Sigmoid colon (tissue), 4 donors: ENCODE results near the gene ZNF133.

Experiments
- CTCF ChIP-seq, 4 experiments: fragments of 450-650 bp in 3 of 4; fragments of 200-600 bp in 1 of 4; IDR thresholded peaks; one replicate each; pipeline ENCODE4 v1.5.1; 2016 to 2019; ENCODE audit warnings: antibody characterized with exemption in 4 of 4, mild to moderate bottlenecking in 3 of 4, moderate library complexity in 2 of 4
- POLR2A ChIP-seq, 2 donors: fragments of 450-650 bp; IDR thresholded peaks; one replicate each; pipeline ENCODE4 v1.6.1; 2016; ENCODE audit warnings: antibody characterized with exemption in 2 of 2, mild to moderate bottlenecking in 2 of 2, moderate library complexity in 2 of 2
- POLR2AphosphoS5 ChIP-seq, 4 donors: sonication (generic); formaldehyde crosslinking; IDR thresholded peaks; one replicate each; pipeline ENCODE4 v1.6.1; 2017; ENCODE audit warnings: antibody characterized with exemption in 4 of 4

- no peak for TF ChIP-seq CTCF (IDR thresholded peaks at IDR 0.05)
- TF ChIP-seq POLR2A (IDR thresholded peaks at IDR 0.05) = no peak
- no peak for TF ChIP-seq POLR2AphosphoS5 (IDR thresholded peaks at IDR 0.05)
Observed at GRCh38 chr20:18273738-18274137, 14.6 kb upstream of the ZNF133 start.
